ENCODE results near the gene MEGF8. TPM values are rescaled to one million over a fixed set of nuclear protein-coding genes. Genes with fewer than 3 reads are reported as not detected.

The MEGF8 gene
- total and polyA plus RNA-seq, 9 of the 15 experiments (the other 6 are each of a cell fraction or from before 2014, with no cell fraction given) = 0.28 to 13.1 (median 3.0) TPM

DNA sequence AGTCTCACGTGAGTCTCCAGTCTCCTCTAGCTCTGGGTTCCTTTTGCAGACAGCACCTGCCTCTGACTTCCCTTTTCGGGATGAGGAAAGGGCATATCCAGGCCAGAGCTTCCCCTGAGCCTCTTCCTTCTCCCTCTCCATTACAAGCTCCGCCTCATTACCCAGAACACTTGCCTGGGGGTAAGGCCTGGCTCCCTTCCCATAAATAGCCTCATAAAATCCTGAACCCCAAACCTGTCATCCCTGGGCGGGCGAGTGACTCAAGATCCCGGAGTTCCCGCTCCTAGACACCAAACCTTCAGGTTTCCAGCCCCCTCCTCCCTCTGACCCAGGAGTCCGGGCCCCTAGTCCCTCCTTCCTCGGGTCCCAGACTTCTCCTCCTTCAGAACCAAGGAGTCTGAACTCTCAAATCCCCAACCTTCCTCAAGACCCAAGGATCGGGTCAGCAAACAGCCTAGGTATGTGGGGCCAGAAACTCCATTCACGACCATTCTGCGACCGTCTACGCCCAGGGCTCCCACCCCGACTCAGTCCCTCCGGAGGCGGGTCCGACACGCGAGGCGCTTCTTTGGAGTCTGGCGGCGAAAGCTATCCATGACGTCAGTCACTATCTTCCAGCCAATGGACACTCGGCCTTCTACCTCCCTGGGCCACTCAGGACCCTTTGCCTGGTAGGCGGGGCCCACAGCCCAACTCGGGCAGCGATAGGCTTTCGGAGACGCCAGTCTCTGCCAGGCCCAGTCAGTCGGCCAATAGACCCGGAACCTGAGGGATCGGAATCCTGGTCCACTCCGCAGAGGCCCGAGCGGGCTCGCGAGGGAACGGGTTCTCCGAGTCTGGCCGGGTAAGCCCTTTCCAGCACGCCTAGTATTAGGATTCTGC lies 71.2 kb downstream of the MEGF8 start (continued):
- TF ChIP-seq NFIX (CRISPR knock-in tag; IDR thresholded peaks at IDR 0.05; ENCODE audit: low read depth) (no peak), KLF13 (tag; IDR thresholded peaks at IDR 0.05; ENCODE audit: borderline replicate concordance, low read depth) (no peak), CSDE1 (IDR thresholded peaks at IDR 0.05) (no peak), ZFPM2 (CRISPR knock-in tag; IDR thresholded peaks at IDR 0.05) (no peak), SRSF9 (IDR thresholded peaks at IDR 0.05; ENCODE audit: borderline replicate concordance, low read depth, low read length) (no peak), ZNF212 (CRISPR knock-in tag; IDR thresholded peaks at IDR 0.05) (no peak), ILK (tag; IDR thresholded peaks at IDR 0.05; ENCODE audit: borderline replicate concordance, low read depth) (no peak), RBM25 (IDR thresholded peaks at IDR 0.05; ENCODE audit: low read depth, low read length, severe bottlenecking) (peak; percentile 94), POLR2G (IDR thresholded peaks at IDR 0.05; ENCODE audit: low read depth, low read length) (peak; percentile 91), ZNF197 (CRISPR knock-in tag; IDR thresholded peaks at IDR 0.05; ENCODE audit: low read depth) (no peak), BCOR (IDR thresholded peaks at IDR 0.05) (no peak), ZBTB1 (CRISPR knock-in tag; IDR thresholded peaks at IDR 0.05; ENCODE audit: borderline replicate concordance, low read depth) (no peak), MYC (IDR thresholded peaks at IDR 0.05; ENCODE audit: low read depth, low read length) (no peak; the same call in 1 of the 2 replicates), MYC (CRISPR knock-in tag; IDR thresholded peaks at IDR 0.05; ENCODE audit: borderline replicate concordance, low read depth) (0 out of 2 replicates have a peak, but pooled peaks have one; percentile 14)
- TF ChIP-seq, protein P1, sequence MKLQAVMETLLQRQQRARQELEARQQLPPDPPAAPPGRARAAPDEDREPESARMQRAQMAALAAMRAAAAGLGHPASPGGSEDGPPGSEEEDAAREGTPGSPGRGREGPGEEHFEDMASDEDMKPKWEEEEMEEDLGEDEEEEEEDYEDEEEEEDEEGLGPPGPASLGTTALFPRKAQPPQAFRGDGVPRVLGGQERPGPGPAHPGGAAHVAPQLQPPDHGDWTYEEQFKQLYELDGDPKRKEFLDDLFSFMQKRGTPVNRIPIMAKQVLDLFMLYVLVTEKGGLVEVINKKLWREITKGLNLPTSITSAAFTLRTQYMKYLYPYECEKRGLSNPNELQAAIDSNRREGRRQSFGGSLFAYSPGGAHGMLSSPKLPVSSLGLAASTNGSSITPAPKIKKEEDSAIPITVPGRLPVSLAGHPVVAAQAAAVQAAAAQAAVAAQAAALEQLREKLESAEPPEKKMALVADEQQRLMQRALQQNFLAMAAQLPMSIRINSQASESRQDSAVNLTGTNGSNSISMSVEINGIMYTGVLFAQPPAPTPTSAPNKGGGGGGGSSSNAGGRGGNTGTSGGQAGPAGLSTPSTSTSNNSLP (IDR thresholded peaks at IDR 0.05; ENCODE audit: borderline replicate concordance, low read depth, low read length) = no peak
- TF ChIP-seq, protein P2, sequence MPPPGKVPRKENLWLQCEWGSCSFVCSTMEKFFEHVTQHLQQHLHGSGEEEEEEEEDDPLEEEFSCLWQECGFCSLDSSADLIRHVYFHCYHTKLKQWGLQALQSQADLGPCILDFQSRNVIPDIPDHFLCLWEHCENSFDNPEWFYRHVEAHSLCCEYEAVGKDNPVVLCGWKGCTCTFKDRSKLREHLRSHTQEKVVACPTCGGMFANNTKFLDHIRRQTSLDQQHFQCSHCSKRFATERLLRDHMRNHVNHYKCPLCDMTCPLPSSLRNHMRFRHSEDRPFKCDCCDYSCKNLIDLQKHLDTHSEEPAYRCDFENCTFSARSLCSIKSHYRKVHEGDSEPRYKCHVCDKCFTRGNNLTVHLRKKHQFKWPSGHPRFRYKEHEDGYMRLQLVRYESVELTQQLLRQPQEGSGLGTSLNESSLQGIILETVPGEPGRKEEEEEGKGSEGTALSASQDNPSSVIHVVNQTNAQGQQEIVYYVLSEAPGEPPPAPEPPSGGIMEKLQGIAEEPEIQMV (tag; conservative IDR thresholded peaks at IDR 0.05; ENCODE audit: low read depth) = no peak
- TF ChIP-seq, protein P3, sequence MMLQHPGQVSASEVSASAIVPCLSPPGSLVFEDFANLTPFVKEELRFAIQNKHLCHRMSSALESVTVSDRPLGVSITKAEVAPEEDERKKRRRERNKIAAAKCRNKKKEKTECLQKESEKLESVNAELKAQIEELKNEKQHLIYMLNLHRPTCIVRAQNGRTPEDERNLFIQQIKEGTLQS (IDR thresholded peaks at IDR 0.05) = peak; percentile 95
- TF ChIP-seq, protein P3 (CRISPR knock-in tag; conservative IDR thresholded peaks at IDR 0.05) = 0 out of 2 replicates have a peak, but pooled peaks have one; percentile 81
- TF ChIP-seq, protein P4, sequence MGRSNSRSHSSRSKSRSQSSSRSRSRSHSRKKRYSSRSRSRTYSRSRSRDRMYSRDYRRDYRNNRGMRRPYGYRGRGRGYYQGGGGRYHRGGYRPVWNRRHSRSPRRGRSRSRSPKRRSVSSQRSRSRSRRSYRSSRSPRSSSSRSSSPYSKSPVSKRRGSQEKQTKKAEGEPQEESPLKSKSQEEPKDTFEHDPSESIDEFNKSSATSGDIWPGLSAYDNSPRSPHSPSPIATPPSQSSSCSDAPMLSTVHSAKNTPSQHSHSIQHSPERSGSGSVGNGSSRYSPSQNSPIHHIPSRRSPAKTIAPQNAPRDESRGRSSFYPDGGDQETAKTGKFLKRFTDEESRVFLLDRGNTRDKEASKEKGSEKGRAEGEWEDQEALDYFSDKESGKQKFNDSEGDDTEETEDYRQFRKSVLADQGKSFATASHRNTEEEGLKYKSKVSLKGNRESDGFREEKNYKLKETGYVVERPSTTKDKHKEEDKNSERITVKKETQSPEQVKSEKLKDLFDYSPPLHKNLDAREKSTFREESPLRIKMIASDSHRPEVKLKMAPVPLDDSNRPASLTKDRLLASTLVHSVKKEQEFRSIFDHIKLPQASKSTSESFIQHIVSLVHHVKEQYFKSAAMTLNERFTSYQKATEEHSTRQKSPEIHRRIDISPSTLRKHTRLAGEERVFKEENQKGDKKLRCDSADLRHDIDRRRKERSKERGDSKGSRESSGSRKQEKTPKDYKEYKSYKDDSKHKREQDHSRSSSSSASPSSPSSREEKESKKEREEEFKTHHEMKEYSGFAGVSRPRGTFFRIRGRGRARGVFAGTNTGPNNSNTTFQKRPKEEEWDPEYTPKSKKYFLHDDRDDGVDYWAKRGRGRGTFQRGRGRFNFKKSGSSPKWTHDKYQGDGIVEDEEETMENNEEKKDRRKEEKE (IDR thresholded peaks at IDR 0.05; ENCODE audit: borderline replicate concordance in 1 of 2, control insufficient read depth in 1 of 2, low read depth in 2 of 2, low read length in 1 of 2) = no peak

All from K562 (cell line).